SH-SY5Y (cell line): ENCODE data around the gene FGD4.

Source experiments
- GATA2 ChIP-seq: IDR thresholded peaks from 2 replicates; pipeline ENCODE4 v1.6.1; 2011; ENCODE audit warnings: mild to moderate bottlenecking, low read depth, low read length
- GATA3 ChIP-seq: IDR thresholded peaks from 2 replicates; pipeline ENCODE4 v1.6.1; 2011; ENCODE audit warnings: low read depth, mild to moderate bottlenecking, low read length, moderate library complexity

DNA sequence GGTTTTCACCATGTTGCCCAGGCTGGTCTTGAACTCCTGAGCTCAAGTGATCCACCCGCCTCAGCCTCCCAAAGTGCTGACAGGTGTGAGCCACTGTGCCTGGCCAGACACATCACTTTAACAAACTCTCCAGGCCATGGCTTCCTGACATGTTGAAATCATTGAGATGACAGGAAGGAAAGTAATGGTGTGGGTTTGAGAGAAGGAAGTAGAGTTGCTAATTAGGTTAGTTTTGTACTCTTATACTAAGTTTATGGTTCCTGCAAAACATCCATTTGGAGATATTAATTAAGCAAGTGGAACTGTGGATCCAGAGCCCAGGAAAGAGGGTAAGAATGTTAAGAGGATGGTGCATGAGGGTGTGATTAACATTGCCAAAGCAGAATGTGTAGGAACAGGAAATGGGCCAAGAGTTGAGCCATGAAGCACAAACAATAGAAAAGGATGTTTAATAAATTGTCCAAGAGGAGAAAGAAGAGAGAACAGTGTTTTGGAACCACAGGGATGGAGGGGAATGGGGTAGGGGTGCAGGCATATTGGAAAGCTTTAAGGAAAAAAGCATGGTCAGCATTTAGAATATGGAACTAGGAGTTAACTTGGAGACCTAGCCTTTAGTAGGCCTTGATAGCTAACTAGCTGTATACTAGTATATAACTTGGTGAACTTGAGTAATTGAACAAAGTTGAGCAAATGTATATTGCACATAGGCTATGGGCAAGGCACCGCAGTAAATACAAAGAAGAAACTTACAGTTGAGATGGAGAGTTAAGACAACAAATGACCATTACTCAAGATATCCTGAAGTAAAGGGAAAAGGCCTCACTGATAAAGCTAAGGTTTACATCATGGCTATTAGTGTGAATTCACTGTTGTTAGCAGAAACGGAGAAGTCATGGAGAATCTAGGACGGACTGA is 188.5 kb downstream of the FGD4 start:
- TF ChIP-seq GATA2 (no peak), GATA3 (no peak)
